ENCODE measurements around the gene RAB8B.

- TF ChIP-seq, protein P1, sequence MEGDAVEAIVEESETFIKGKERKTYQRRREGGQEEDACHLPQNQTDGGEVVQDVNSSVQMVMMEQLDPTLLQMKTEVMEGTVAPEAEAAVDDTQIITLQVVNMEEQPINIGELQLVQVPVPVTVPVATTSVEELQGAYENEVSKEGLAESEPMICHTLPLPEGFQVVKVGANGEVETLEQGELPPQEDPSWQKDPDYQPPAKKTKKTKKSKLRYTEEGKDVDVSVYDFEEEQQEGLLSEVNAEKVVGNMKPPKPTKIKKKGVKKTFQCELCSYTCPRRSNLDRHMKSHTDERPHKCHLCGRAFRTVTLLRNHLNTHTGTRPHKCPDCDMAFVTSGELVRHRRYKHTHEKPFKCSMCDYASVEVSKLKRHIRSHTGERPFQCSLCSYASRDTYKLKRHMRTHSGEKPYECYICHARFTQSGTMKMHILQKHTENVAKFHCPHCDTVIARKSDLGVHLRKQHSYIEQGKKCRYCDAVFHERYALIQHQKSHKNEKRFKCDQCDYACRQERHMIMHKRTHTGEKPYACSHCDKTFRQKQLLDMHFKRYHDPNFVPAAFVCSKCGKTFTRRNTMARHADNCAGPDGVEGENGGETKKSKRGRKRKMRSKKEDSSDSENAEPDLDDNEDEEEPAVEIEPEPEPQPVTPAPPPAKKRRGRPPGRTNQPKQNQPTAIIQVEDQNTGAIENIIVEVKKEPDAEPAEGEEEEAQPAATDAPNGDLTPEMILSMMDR (IDR thresholded peaks at IDR 0.05; ENCODE audit: low read depth, low read length), result no peak
- no peak for TF ChIP-seq POLR2A (IDR thresholded peaks at IDR 0.05; ENCODE audit: extremely low read depth, insufficient read length)
- TF ChIP-seq MYC (IDR thresholded peaks at IDR 0.05; ENCODE audit: low read depth, low read length), result no peak
Observed at GRCh38 chr15:63250312-63250965, 61.0 kb downstream of the RAB8B start.

Data from NB4 (cell line).